Putamen (tissue), 1 donor: Measurements from ENCODE around the gene TMEM235.
A peak's percentile ranks its signal among the peaks of the same experiment; 100 is the strongest.

ENCODE experiments used
- DNase-seq: peaks from one replicate; pipeline ENCODE4 v3.0.0-alpha.2; 2016; ENCODE audit warnings: low spot score

The TMEM235 gene

DNA sequence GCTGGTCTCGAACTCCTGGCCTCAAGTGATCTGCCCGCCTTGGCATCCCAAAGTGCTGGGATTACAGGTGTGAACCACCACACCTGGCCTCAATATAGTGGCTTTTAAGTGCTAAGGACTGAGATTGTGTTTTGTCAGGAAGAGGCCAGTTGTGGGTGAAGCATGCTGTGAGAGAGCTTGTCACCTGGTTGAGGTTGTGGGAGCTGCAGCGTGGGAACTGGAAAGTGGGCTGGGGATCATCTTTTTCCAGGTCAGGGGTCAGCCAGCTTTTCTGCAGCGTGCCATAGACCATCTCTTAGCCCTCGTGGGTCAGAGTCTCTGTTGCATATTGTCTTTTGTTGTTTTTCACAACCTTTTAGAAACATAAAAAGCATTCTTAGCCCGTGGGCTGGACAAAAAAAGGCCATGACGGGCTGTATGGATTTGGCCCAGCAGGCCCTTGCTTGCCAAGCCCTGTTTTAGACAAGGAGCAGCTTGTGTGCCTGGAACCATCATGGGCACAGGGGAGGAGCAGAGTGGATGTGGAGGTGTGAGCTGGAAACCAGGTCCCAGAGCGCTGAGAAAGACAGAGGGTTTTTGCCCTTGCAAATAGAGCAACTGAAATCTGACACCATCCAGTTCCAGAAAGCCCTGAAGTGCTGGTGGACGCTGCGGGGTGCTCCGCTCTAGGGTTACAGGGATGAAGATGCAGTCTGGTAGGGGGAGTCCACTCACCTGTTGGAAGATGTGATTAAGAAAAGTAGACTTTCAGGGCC is 11.9 kb upstream of the TMEM235 start:
- DNase-seq: no peak

DNA sequence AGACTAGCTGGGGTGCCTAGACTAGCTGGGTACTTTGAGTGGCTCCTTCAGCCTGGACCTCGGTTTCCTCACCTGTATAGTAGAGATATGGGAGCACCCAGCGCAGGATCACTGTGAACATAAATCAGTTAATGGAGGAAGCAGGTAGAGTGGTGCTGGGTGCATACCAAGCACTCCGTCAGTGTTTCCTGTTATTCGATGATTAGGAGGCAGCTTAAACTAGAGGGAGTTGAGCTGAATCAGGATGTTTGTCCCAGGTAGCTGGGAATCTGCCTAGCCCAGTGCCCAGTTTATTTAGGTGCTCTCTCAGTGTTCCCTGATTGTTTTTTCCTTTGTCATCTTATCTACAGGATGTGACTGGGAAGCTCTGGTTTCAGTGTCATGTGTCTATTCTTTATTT is 8.4 kb upstream of the TMEM235 start:
- no peak for DNase-seq

- DNase-seq: no peak
Observed at GRCh38 chr17:78223765-78224164, 7.7 kb upstream of the TMEM235 start.

- no peak for DNase-seq
Observed at GRCh38 chr17:78224231-78225087, 7.0 kb upstream of the TMEM235 start.

DNA sequence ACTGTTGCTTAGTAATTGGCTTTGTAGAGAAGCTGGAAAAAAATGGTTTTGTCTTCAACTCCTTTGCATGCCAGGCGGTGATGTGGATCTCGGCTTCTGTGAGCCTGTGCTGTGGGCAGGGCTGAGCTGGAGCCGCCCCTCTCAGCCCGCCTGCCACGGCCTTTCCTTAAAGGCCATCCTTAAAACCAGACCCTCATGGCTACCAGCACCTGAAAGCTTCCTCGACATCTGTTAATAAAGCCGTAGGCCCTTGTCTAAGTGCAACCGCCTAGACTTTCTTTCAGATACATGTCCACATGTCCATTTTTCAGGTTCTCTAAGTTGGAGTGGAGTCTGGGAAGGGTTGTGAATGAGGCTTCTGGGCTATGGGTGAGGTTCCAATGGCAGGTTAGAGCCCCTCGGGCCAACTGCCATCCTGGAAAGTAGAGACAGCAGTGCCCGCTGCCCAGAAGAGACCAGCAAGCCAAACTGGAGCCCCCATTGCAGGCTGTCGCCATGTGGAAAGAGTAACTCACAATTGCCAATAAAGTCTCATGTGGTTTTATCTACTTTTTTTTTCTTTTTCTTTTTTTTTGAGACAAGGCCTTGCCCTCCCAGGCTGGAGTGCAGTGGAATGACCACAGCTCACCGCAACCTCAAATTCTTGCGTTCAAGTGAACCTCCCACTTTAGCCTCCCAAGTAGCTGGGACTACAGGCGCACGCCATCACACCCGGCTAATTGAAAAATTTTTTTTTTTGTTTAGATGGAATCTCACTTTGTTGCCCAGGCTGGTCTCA is 6.2 kb upstream of the TMEM235 start:
- no peak for DNase-seq

DNA sequence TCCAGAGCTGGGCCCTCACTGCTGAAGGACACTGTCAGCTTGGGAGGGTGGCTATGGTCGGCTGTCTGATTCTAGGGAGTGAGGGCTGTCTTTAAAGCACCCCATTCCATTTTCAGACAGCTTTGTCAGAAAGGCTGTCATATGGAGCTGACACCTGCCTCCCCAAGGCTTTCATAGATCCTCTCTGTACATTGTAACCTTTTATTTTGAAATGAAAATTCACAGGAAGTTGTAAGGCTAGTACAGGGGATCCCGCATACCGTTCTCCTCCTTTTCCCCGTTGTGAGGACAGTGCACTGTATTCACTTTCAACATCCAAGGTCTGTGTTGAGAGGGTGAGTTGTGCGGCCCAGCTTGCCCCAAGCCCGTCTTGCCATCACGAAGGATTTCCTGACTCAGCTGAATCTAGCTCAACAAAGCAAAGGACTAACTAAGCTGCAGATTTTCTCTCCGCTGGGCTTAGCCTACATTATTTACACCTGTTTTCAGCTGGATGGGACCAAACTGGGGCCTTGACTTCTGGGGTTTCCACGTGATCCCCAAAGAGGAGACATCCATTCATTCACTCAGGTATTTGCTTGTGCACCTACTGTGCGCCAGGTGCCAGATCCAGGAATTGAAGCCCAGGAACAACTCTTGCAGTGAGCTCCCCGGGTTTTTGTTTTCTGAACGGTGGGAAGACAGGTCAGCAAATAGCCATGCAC is 5.2 kb upstream of the TMEM235 start:
- DNase-seq: no peak

GRCh38 chr17:78226759-78227454 is 4.5 kb upstream of the TMEM235 start:
- DNase-seq: no peak

- DNase-seq: no peak
Observed at GRCh38 chr17:78227455-78227916, 3.9 kb upstream of the TMEM235 start.

DNA sequence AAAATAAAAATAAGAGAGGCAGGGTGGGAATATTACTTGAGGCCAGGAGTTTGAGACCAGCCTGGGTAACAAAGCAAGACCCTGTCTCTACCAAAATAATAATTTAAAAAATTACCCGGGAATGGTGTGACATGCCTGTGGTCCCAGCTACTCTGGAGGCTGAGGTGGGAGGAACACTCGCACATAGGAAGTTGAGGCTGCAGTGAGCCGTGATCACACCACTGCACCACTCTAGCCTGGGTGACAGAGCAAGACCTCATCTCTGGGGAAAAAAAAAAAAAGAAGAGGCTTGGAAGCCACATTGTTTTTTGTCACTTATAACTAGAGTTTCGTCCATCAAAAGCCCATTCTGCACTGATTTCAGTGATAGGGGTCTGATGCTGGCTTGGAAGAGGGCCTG is 3.3 kb upstream of the TMEM235 start:
- DNase-seq: no peak

GRCh38 chr17:78230252-78230962 is 1.0 kb upstream of the TMEM235 start:
- no peak for DNase-seq

DNA sequence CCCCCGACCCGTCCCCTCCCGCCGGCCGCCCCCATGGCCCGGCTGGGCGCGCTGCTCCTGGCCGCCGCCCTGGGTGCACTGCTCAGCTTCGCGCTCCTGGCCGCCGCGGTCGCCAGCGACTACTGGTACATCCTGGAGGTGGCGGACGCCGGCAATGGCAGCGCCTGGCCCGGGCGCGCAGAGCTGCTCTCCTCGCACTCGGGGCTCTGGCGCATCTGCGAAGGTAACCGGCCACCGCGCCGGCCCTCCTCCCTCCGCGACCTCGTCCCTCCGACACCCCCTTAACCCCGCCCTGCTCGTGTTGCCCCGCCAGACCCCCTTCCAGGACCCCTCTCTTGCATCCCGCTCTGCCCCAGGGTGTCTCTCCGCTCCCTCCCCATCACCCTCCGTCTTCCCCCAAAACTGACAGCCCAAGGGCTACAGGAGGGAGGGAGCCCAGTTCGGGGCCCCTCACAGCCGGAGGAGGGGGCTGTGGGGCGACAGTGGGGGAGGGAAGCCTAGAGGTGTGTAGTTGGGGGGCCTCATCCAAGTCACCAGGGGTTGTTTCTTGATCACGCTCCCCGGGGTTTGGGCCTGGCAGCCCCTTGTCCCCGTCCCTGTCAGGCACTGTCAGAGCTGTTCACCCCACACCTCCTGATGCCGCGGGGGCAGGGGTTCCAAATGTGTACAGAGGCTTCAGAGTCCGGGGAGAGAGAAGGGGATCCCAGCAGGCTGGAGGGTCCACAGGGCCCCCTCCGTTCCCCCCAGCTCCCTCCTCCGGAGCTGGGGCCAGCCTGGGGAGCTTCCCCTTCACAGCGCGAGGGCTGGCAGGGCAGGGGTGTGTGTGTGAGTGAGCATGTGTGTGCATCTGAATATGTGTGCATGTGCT is 794 bp downstream of the TMEM235 start:
- no peak for DNase-seq

- DNase-seq: no peak
Observed at GRCh38 chr17:78232859-78233173, 1.4 kb downstream of the TMEM235 start.

DNA sequence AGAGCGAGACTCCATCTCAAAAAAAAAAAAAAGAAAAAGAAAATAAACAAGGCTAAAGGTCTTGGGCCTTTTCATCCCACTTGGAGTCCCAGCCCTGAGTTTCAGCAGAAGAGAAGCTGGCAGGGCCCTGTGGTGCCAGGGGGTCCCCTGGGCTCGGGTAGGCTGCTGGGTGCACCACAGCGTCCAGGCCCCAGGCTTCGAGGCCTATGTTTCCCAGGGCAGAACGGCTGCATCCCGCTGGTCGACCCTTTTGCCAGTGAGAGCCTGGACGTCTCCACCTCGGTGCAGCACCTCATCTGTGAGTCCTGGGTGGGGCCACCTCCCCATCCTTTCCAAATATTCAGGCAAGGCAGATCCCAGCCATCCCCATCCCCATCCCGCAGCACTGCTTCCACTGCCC is 2.2 kb downstream of the TMEM235 start:
- DNase-seq: no peak

DNA sequence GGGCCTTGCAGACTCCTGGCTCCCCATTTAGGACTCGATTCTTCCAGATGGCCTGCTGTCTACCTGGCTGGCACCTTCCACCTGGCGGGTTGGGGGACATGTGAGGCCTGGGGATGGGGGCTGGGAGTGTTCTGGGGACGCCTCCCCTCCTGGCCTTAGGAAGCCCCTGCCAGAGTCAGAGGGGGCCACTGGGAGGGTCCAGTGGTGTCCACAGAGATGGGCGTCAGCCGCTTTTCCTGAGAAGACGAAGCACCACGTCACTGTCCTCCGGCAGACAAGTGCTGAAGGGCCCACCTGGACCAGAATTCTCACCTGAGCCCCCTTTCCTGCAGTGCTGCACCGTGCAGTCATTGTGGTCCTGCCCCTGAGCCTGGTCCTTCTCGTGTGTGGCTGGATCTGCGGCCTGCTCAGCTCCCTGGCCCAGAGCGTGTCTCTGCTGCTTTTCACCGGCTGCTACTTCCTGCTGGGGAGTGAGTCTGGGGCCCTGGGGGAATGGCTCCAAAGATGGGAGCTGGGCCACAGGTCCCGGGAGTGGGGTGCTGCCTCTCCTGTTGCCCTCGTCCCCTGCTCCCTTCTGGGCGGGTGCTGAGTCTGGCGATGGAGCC is 2.9 kb downstream of the TMEM235 start:
- DNase-seq: no peak

DNA sequence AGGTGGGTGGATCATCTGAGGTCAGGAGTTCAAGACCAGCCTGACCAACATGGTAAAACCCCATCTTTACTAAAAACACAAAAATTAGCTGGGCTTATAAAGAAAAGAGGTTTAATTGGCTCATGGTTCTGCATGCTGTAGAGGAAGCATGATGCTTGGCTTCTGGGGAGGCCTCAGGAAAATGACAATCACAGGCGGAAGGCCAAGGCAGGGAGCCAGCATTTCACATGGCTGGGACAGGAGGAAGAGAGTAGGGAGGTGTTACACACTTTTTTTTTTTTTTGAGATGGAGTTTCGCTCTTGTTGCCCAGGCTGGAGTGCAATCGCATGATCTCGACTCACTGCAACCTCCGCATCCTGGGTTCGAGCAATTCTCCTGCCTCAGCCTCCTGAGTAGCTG is 3.6 kb downstream of the TMEM235 start:
- peak; percentile 88 for DNase-seq

DNA sequence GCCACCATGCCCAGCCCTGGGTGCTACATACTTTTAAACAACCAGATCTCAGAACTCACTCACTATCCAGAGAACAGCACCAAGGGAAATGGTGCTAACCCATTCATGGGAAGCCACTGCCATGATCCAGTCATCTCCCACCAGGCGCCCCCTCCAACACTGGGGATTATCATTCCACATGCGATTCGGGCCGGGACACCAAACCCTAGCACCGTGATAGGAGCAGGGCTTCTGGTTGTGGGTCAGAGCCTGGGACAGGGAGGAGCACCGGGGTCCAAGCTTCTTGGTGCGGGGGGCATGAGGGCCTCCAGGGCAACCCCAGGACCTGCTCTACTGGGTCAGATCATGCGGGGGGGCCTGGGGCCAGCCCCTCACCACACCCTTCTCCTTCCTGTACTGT is 4.5 kb downstream of the TMEM235 start:
- DNase-seq: no peak

DNA sequence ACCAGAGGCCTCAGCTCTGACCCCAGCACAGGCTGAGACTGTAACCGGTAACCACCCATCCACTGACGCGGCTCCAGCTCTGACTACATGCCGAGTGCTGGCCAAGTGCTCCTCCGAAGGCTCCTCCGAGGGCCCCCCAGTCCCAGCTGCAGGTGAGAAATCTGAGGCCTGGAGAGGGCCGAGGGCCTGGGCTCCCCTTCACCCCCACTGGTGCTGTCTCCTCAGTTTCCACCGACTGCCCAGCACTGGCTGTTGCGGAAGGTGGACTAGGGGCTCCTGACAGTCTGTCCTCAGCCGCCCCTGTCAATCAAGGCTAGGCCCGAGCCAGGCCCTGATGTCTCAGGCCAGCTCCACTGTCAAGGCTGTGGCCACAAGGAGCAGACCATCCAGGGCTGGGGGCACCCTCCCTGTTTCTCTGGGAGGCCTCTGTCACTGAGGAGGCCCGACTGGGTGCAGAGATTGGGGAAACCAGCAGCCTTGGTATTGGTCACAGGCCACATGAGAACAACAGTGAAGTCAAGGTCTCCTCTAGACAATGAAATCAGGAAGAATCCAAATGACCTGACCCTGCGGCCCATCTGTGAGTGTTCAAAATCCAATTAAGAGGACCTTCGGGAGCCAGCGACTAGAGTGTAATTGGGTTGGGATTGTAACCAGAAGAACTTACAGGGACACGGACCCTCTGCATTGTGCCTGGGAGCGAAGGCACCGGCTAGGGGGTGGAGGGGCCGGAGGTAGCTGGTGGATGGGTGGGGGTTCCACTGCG is 5.1 kb downstream of the TMEM235 start:
- no peak for DNase-seq

DNA sequence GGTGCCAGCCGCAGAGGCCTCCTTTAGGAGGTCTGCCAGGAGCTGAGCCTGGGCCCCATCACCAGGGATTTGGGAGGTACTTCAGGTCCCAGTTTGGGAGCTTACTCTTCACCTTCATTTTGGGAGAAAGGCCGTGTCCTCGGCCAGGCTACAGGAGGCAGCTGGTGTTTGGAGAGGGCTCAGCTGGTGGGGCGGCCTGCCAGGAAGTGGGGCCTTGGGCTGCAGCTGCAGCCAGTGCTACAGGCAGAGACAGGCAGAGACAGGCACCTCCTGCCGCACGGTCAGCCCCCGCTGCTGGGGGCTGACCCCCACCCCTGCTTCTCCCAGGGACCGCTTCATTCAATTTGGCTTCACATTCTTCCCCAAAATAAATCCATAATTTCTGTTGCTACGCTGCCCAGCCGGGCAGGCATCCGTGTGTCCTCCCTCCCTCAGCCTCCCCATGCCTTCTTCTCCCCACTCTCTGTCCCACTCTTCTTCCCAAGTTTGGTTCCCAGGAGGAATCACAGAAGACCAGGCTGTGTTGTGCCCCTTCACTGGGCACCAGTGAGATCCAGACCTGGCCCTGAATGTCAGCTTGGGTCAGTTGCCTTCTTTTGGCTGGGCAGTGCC is 6.1 kb downstream of the TMEM235 start:
- peak; percentile 95 for DNase-seq
